Hair follicular keratinocyte (primary cell): Measurements from ENCODE around the gene MORC2. TPM values are rescaled to one million over a fixed set of nuclear protein-coding genes. Genes with fewer than 3 reads are reported as not detected.

Source experiments
- total RNA-seq: library from RNA; depleted of rRNA; stranded (reverse); fragments of >200 nt; gene quantifications from 2 replicates; pipeline ENCODE4 v1.2.3, GENCODE V29; 2015

The MORC2 gene
- 8.0 and 10.5 TPM in 2 replicates for total RNA-seq

DNA sequence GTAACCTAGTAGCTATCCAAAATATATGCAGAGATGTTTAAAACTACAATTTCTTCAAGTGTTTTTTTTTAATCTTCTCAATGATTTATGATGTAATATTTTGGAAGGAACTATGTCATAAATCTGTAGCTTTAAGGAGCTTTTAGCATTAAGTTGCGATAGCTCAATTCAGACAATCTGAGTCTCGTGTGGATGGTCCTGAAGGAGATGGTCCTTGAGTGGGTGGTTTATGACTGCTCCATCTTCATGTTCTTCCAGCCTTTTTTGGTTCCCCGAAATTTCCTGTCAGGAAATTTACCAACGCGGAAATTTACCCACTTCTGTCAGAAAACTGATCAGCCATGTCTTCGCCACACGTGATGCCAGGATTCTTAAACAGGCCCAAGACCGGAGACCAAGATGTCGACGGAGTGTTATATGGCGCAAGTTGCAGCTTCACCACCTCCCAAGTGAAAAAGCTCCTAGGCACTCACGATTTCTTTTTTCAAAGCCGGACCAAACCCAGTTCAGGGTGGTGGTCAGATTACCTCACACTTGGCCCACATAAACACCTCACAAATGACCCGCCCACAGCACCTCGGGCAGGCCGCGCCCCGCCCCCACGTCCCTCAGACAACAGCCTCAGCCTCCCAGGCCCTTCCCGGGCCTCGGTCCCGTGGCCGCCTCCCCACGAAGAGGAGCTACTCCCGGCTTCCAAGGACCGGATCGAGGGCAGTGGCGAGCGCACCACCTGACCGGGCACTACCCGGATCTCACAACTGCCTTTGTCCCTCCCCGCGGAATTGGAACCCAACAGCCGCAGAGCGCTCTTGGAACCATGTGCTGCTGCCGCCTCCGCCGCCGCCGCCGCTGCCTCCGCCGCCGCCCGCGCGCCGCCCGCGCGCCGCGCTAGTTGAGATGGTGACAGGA is at the start of gene MORC2:
TSS of gene MORC2 (minus strand) at position 760 of the 909 bp plus-strand sequence. CDS start 885 bp downstream, outside the sequence.

DNA sequence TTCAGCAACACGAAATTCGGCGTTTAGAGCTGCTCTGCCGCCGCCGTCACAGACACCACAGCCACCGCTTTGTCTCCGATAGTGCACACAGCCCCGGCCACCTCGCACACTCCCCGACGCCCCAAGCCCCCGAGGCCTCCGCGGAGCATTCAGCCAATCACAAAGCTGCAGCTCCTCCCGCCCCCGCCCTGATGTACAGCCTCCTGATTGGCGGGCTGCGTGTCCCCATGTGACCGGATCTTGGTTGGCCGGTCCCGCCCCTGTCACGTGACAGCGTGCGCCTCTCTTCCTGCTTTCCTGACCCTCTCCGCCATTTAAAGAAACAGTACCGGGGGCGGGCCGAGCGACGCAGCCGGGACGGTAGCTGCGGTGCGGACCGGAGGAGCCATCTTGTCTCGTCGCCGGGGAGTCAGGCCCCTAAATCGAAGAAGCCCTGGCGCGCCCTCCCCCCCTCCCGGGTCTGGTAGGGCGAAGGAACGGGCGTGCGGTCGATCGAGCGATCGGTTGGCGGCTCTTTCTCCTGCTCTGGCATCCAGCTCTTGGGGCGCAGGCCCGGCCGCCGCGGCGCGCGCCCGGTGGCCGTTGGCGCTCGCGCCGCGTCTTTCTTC is 454 bp upstream of the MORC2 start, which contains the start of gene TUG1:
TSS of gene TUG1 (plus strand) at position 342 of the 608 bp plus-strand sequence.

Other genes starting within 250 kb of the MORC2 start
- gene TUG1, start 491 bp upstream of the MORC2 start, total RNA-seq, result 17.5 and 21.2 TPM in 2 replicates
- 403 and 462 TPM in 2 replicates for gene SMTN, start 112.5 kb upstream of the MORC2 start, total RNA-seq
- gene SELENOM, start 138.8 kb upstream of the MORC2 start, total RNA-seq, result 58.1 and 84.4 TPM in 2 replicates
- gene INPP5J, start 154.2 kb upstream of the MORC2 start, total RNA-seq, result 0.08 and 0.34 TPM in 2 replicates
- 0.23 and 0.31 TPM in 2 replicates for gene PLA2G3, start 171.7 kb upstream of the MORC2 start, total RNA-seq
- 17.5 and 21.2 TPM in 2 replicates for gene RNF185, start 191.4 kb upstream of the MORC2 start, total RNA-seq
- 80.4 and 96.8 TPM in 2 replicates for gene LIMK2, start 243.5 kb upstream of the MORC2 start, total RNA-seq